CD14-positive monocyte (primary cell): Measurements from ENCODE around the gene ZBTB38. TPM values are rescaled to one million over a fixed set of nuclear protein-coding genes. Genes with fewer than 3 reads are reported as not detected.

ENCODE experiments used
- DNase-seq, 3 donors: peaks; one replicate each; pipeline ENCODE4 v3.0.0-alpha.2; 2011 to 2022
- H2AFZ ChIP-seq: 2 replicates; pipeline ENCODE4 v1.6.0; 2012; ENCODE audit warnings: mild to moderate bottlenecking, low read depth, low read length, inconsistent platforms; ENCODE audit not compliant: insufficient read depth, poor library complexity, severe bottlenecking
- H3K27ac ChIP-seq, 2 donors: 1 replicate in 1 of 2; 2 replicates in 1 of 2; pipeline ENCODE4 v1.5.1; 2012 to 2013; ENCODE audit warnings: low read length in 2 of 2, control low read depth in 1 of 2, inconsistent platforms in 1 of 2, low read depth in 1 of 2, mild to moderate bottlenecking in 1 of 2
- H3K27me3 ChIP-seq, 2 donors: one replicate each; pipeline versions ENCODE4 v1.6.0 to v1.6.1; 2011 to 2013; ENCODE audit warnings: low read length in 2 of 2; ENCODE audit not compliant: control insufficient read depth in 2 of 2, insufficient read depth in 2 of 2
- H3K36me3 ChIP-seq, 2 donors: replicated peaks in 1 of 2; 1 replicate in 1 of 2; 2 replicates in 1 of 2; pipeline versions ENCODE4 v1.5.1 to v1.6.1; 2012 to 2013; ENCODE audit warnings: low read length in 2 of 2, control low read depth in 1 of 2, inconsistent platforms in 1 of 2, mild to moderate bottlenecking in 1 of 2; ENCODE audit not compliant: insufficient read depth in 2 of 2, control insufficient read depth in 1 of 2
- H3K4me1 ChIP-seq, 2 donors: 1 replicate in 1 of 2; 2 replicates in 1 of 2; pipeline versions ENCODE4 v1.5.1 to v1.6.1; 2012 to 2013; ENCODE audit warnings: low read length in 2 of 2, control low read depth in 1 of 2, inconsistent platforms in 1 of 2, mild to moderate bottlenecking in 1 of 2, moderate library complexity in 1 of 2; ENCODE audit not compliant: insufficient read depth in 2 of 2, control insufficient read depth in 1 of 2
- H3K4me2 ChIP-seq: replicated peaks from 2 replicates; pipeline ENCODE3; 2012; ENCODE audit warnings: low read length, moderate library complexity, mild to moderate bottlenecking; ENCODE audit not compliant: poor library complexity, severe bottlenecking; ENCODE audit errors: extremely low read depth
- H3K4me3 ChIP-seq, 3 experiments: fragments of 200-600 bp in 1 of 3; sonication (generic) in 1 of 3; replicated peaks in 1 of 3; 1 replicate in 2 of 3; 2 replicates in 1 of 3; pipeline ENCODE4 v1.5.1; 2011 to 2013; ENCODE audit warnings: low read length in 3 of 3, mild to moderate bottlenecking in 3 of 3, control low read depth in 2 of 3, low read depth in 2 of 3, inconsistent platforms in 1 of 3, moderate library complexity in 1 of 3
- H3K79me2 ChIP-seq: 2 replicates; pipeline ENCODE4 v1.6.0; 2012; ENCODE audit warnings: mild to moderate bottlenecking, control low read depth, inconsistent platforms, low read length, moderate library complexity; ENCODE audit not compliant: insufficient read depth
- H3K9ac ChIP-seq: 2 replicates; pipeline ENCODE4 v1.6.0; 2017; ENCODE audit warnings: low read length, mild to moderate bottlenecking; ENCODE audit not compliant: insufficient read depth, poor library complexity, severe bottlenecking
- H3K9me3 ChIP-seq, 2 donors: replicated peaks in 1 of 2; 1 replicate in 1 of 2; 2 replicates in 1 of 2; pipeline versions ENCODE4 v1.5.1 to v1.6.1; 2012 to 2013; ENCODE audit warnings: low read length in 2 of 2, control low read depth in 1 of 2; ENCODE audit not compliant: control insufficient read depth in 1 of 2, insufficient read depth in 1 of 2
- H4K20me1 ChIP-seq: 2 replicates; pipeline ENCODE4 v1.6.0; 2012; ENCODE audit warnings: mild to moderate bottlenecking, low read length, control low read depth, moderate library complexity; ENCODE audit not compliant: insufficient read depth
- H3K27ac Mint-ChIP-seq, 7 donors: one replicate each; pipeline ENCODE4 v1.8.0; 2020; ENCODE audit warnings: mild to moderate bottlenecking in 7 of 7, mixed read lengths in 7 of 7, moderate library complexity in 6 of 7, inconsistent platforms in 2 of 7
- H3K27me3 Mint-ChIP-seq, 3 donors: one replicate each; pipeline ENCODE4 v1.8.0; 2021 to 2022; ENCODE audit warnings: low read depth in 3 of 3, mild to moderate bottlenecking in 3 of 3, mixed read lengths in 3 of 3, moderate library complexity in 3 of 3, inconsistent platforms in 1 of 3
- H3K36me3 Mint-ChIP-seq, 2 donors: one replicate each; pipeline ENCODE4 v1.8.0; 2020; ENCODE audit warnings: mixed read lengths in 2 of 2, inconsistent platforms in 1 of 2, mild to moderate bottlenecking in 1 of 2
- H3K4me1 Mint-ChIP-seq: one replicate; pipeline ENCODE4 v1.8.0; 2020; ENCODE audit warnings: mild to moderate bottlenecking, mixed read lengths
- H3K4me3 Mint-ChIP-seq, 2 donors: one replicate each; pipeline ENCODE4 v1.8.0; 2020; ENCODE audit warnings: mild to moderate bottlenecking in 2 of 2, mixed read lengths in 2 of 2, moderate library complexity in 1 of 2
- H3K9me3 Mint-ChIP-seq, 7 donors: one replicate each; pipeline ENCODE4 v1.8.0; 2020 to 2022; ENCODE audit warnings: mixed read lengths in 7 of 7, mild to moderate bottlenecking in 6 of 7, moderate library complexity in 6 of 7, inconsistent platforms in 2 of 7
- CTCF ChIP-seq: fragments of 200-600 bp; IDR thresholded peaks from one replicate; pipeline ENCODE4 v1.8.0; 2022; ENCODE audit warnings: antibody characterized with exemption, mild to moderate bottlenecking
- WGBS: methylation state at CpG from one replicate; pipeline ENCODE4 v1.1.5; 2013; ENCODE audit warnings: missing lambda C conversion rate; ENCODE audit not compliant: insufficient coverage; 5-methylcytosine and 5-hydroxymethylcytosine counted together
- intact Hi-C, 2 donors: fragments of 100-400 bp; cut with micrococcal nuclease; formaldehyde crosslinking; loops; one replicate each; pipeline versions ENCODE4 v1.15.0 to v1.15.1; 2023
- polyA plus RNA-seq, 3 donors: library from polyadenylated mRNA; depleted of rRNA in 1 of 3; unstranded in 2 of 3; stranded (reverse) in 1 of 3; fragments of 300-500 nt in 2 of 3; fragments of >200 nt in 1 of 3; fragmentation: Illumina TruSeq in 2 of 3; gene quantifications; 1 replicate in 2 of 3; 2 replicates in 1 of 3; pipeline ENCODE4 v1.2.3, GENCODE V29; 2012 to 2021

The ZBTB38 gene
- polyA plus RNA-seq, 3 donors: 3.9 to 28.5 (median 19.0) TPM

GRCh38 chr3:141401095-141401494 is 32.8 kb downstream of the ZBTB38 start:
- WGBS: no CpG with 5 or more reads among the region's 1 CpG
- no peak overlapping the region for H3K4me2 ChIP-seq
- no peak overlapping the region for H2AFZ ChIP-seq
- no peak overlapping the region for H3K4me3 ChIP-seq
- H3K36me3 ChIP-seq: peaks cover 8 to 23% of the 10 kb centered on the region in 2 donors
- H3K27ac Mint-ChIP-seq: no peak overlapping the region
- DNase-seq: no peak
- no peaks in the 10 kb centered on the region for H3K27me3 ChIP-seq
- peaks cover 0 to 9% (median 5%) of the 10 kb centered on the region in 7 donors for H3K9me3 Mint-ChIP-seq
- peaks cover 22 to 24% of the 10 kb centered on the region in 2 donors for H3K4me1 ChIP-seq
- intact Hi-C loops: no loop called here
- H3K27me3 Mint-ChIP-seq: peaks cover 0 to 5% (median 0%) of the 10 kb centered on the region in 3 donors
- H3K4me3 Mint-ChIP-seq: no peak overlapping the region
- H3K36me3 Mint-ChIP-seq: peaks cover 22 to 24% of the 10 kb centered on the region in 2 donors
- peaks cover 22% of the 10 kb centered on the region for H3K4me1 Mint-ChIP-seq
- no peak overlapping the region for H3K27ac ChIP-seq
- H3K9me3 ChIP-seq: peaks cover 0 to 6% of the 10 kb centered on the region in 2 donors
- TF ChIP-seq CTCF: no peak
- no peak overlapping the region for H3K9ac ChIP-seq
- H3K79me2 ChIP-seq: peaks cover 4% of the 10 kb centered on the region
- no peaks in the 10 kb centered on the region for H4K20me1 ChIP-seq

GRCh38 chr3:141401573-141402475 is 33.5 kb downstream of the ZBTB38 start:
- no peaks in the 10 kb centered on the region for H3K27me3 ChIP-seq
- peak overlapping the region; percentile 65 to 95 (median 85) for H3K4me3 ChIP-seq
- peaks cover 22% of the 10 kb centered on the region for H3K4me1 Mint-ChIP-seq
- peaks cover 15 to 30% of the 10 kb centered on the region in 2 donors for H3K36me3 ChIP-seq
- H3K9me3 ChIP-seq: peaks cover 0 to 2% of the 10 kb centered on the region in 2 donors
- H3K4me2 ChIP-seq: peak overlapping the region; percentile 83
- peak; percentile 24 to 38 (median 29) for DNase-seq
- H3K4me3 Mint-ChIP-seq: peak overlapping the region; percentile 70 to 81
- H3K36me3 Mint-ChIP-seq: peaks cover 28 to 32% of the 10 kb centered on the region in 2 donors
- intact Hi-C loops: no loop called here
- H4K20me1 ChIP-seq: no peaks in the 10 kb centered on the region
- WGBS: 10% methylated on average over 59 of the region's 59 CpGs
- peak overlapping the region in 4 of 7 donors; percentile 53 to 89 (median 72) for H3K27ac Mint-ChIP-seq
- H3K9me3 Mint-ChIP-seq: peaks cover 0 to 4% (median 3%) of the 10 kb centered on the region in 7 donors
- peak overlapping the region; percentile 99 for H2AFZ ChIP-seq
- H3K27ac ChIP-seq: peak overlapping the region; percentile 30 to 77
- H3K4me1 ChIP-seq: peaks cover 22 to 24% of the 10 kb centered on the region in 2 donors
- peaks cover 4% of the 10 kb centered on the region for H3K79me2 ChIP-seq
- H3K9ac ChIP-seq: peak overlapping the region; percentile 83
- no peak for TF ChIP-seq CTCF
- peaks cover 0 to 5% (median 0%) of the 10 kb centered on the region in 3 donors for H3K27me3 Mint-ChIP-seq
